Measurements from ENCODE around the gene GNAQ.

The GNAQ gene

GRCh38 chr9:77794985-77795384 is 236.6 kb downstream of the GNAQ start:
- TF ChIP-seq CTCF (conservative IDR thresholded peaks at IDR 0.05; ENCODE audit: low read depth, low read length) = no peak
- H3K4me3 ChIP-seq (ENCODE audit: low read length) = no peak overlapping the region
- DNase-seq (ENCODE audit: low read depth) = no peak

- H3K4me3 ChIP-seq (ENCODE audit: low read length) = no peak overlapping the region
- TF ChIP-seq CTCF (conservative IDR thresholded peaks at IDR 0.05; ENCODE audit: low read depth, low read length) = no peak
- DNase-seq (ENCODE audit: low read depth) = no peak
Observed at GRCh38 chr9:77793849-77794248, 237.8 kb downstream of the GNAQ start.

GRCh38 chr9:77789891-77790290 is 241.7 kb downstream of the GNAQ start:
- TF ChIP-seq CTCF (conservative IDR thresholded peaks at IDR 0.05; ENCODE audit: low read depth, low read length) = no peak
- no peak for DNase-seq (ENCODE audit: low read depth)
- H3K4me3 ChIP-seq (ENCODE audit: low read length) = no peak overlapping the region

GRCh38 chr9:77785341-77785740 is 246.3 kb downstream of the GNAQ start:
- TF ChIP-seq CTCF (conservative IDR thresholded peaks at IDR 0.05; ENCODE audit: low read depth, low read length) = no peak
- DNase-seq (ENCODE audit: low read depth) = no peak
- H3K4me3 ChIP-seq (ENCODE audit: low read length) = no peak overlapping the region

GRCh38 chr9:77783518-77783917 is 248.1 kb downstream of the GNAQ start:
- DNase-seq (ENCODE audit: low read depth) = no peak
- no peak overlapping the region for H3K4me3 ChIP-seq (ENCODE audit: low read length)
- TF ChIP-seq CTCF (conservative IDR thresholded peaks at IDR 0.05; ENCODE audit: low read depth, low read length) = no peak

- H3K4me3 ChIP-seq (ENCODE audit: low read length) = no peak overlapping the region
- TF ChIP-seq CTCF (conservative IDR thresholded peaks at IDR 0.05; ENCODE audit: low read depth, low read length) = no peak
Observed at GRCh38 chr9:77779010-77779409, 252.6 kb downstream of the GNAQ start.

GRCh38 chr9:77773381-77773780 is 258.2 kb downstream of the GNAQ start:
- TF ChIP-seq CTCF (conservative IDR thresholded peaks at IDR 0.05; ENCODE audit: low read depth, low read length) = no peak
- H3K4me3 ChIP-seq (ENCODE audit: low read length) = no peak overlapping the region

More at GRCh38 chr9:77779010-77779409, 252.6 kb downstream of the GNAQ start:
- no peak for DNase-seq (ENCODE audit: low read depth)

More at GRCh38 chr9:77773381-77773780, 258.2 kb downstream of the GNAQ start:
- DNase-seq (ENCODE audit: low read depth) = no peak
